IPS DF 19.7 (cell line): ENCODE data around the gene NTSR1.

ENCODE experiments used
- DNase-seq: peaks from one replicate; pipeline ENCODE4 v3.0.0-alpha.2; 2013; ENCODE audit warnings: low read depth, low spot score

The NTSR1 gene

DNA sequence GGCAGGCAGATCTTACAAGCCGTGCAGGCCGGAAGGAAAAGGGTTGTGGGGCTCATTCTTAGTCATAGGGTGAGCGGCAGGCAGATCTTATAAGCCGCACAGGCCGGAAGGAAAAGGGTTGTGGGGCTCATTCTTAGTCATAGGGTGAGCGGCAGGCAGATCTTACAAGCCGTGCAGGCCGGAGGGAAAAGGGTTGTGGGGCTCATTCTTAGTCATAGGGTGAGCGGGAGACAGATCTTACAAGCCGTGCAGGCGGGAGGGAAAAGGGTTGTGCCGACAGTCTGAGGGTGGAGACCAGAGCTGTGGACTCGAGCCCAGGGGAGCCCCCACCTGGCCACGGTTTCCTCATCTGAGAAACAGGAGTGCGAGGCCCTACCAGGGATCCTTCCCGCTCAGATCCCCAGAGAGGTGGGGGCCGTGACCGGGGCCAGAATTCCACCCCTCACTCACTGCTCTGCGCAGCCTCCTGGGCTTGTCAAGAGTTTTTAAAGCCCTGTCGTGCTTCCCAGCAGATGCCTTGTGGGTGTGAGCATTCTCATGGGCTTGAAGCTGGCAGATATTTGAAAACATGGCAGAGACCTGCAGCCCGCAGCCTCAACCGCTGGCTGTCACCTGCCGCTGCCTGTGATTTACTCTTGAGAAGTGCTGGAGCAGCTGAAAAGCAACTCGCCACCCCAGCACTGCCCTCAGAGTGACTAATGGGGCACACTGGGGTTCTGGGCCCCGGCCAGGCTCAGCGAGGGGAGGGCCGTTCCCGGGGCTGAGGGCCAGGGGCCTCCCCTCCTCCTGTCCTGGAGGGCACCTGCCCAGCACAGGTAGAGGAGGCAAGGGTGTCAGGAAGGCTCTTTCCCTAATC lies 31.9 kb downstream of the NTSR1 start:
- DNase-seq = no peak

DNA sequence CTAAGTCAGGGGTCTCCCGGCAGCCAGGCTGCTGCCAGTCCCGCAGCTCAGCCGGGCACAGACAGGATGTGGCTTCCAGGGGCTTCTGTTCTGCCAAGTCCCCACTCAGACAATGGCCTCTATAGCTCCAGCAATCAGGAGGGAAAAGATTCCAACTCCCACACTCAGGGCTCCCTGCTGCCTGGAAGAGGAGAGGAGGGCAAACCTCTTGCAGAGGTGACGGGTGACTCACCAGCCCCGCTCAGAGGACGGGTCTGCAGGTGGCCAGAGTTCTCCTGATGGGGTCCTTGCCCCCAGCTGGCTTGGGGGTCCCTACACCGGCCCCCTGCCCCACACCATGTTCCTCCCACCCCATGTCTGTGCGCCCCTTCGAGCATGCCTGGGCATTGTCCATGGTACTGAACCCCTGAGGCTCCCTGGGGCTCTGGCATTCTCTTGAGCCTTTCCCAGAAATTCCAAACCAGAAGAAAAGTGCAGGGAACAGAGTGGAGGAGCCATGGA lies 32.6 kb downstream of the NTSR1 start:
- peak; percentile 20 for DNase-seq

DNA sequence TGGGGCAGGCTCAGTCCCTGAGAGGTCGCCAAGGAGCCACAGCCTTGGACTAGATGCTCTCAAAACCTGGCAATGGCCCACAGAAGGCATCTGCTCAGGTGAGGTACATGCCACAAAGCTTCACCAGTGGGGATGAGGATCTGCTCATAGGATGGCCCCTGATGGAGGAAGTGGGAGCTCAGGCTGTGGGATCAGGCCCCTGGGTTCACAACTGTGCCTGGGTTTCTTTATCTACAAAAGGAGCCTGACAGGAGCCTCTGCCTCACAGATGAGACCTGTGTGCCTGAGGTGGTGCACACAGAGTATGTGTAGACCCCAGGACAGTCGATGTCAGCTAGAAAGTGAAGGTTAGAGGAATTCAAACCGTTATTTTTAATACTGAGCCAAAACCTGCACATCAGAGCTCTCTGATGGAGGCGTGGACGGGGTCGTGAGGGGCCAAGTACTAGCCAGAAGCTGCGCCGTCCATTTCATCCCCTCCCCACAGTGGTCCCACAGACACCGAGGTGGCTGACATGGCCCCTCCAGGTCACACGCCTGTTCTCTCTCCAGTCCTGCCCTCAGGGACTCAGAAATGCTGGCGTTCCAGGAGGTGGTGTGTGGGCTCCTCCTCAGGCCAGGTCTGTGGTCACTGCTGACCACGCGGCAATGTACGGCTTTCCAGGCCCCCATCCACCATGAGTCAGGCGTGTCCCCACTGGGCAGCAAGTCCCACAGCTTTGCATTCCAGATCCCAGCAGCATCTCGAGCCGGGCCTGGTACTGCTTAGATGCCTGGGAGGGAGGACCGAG lies 33.3 kb downstream of the NTSR1 start:
- DNase-seq = no peak

DNA sequence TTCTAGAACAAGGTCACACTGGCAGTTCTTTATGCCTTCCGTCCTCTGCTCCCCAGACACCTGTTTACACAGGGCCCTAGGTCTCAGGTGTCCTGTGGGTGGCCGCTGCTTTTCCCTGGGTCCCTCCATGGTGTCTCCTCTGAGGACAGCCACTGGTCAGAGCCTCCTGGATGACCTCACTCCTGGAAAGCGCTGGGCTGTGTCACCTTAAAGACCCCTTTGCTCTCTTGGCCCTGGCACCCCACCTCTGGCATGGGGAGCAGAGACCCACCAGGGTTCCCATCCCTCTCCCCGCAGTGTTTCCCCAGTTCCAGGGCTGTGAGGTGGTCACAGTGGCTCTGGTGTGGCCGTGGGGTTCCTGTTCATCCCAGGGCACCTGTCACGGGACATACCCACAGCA lies 33.9 kb downstream of the NTSR1 start:
- no peak for DNase-seq

DNA sequence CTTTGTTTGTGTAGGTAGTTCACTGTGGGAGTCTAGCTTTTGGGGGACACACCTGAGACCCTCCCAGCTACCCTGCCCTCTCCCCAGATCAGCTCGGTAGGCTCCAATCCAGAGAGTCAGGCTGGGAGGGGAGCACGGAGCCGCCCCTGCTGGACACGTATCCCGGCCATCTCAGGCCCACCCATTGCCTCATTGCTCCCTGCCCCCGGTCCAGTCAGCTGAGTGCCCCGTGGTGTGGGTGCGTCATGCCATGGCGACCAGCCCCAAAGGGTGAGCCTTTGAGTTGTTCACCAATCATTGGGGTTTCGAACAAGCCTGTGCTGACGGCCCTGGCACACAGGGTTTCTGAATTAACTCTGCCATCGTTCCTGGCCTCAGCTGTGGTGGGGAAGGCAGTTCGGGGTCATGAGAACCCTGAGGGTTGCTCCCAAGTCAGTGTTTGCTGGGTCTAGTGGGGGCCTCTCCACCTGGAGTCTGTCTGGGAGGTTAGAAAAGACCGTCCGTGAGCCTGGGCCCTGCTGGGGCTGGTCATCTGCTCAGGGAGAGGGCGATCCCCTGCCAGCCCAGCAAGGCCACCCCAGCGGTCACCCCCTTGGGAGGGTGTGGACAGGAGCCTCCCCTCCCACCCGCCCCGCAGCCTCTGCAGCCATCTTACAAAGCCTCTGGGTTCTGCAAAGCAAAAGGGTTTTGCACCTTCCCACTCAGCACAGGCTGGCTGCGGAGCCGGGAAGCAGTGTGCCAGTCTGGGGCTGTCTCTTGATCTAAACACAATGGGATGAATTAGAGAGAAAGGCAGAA lies 34.5 kb downstream of the NTSR1 start:
- DNase-seq = no peak

DNA sequence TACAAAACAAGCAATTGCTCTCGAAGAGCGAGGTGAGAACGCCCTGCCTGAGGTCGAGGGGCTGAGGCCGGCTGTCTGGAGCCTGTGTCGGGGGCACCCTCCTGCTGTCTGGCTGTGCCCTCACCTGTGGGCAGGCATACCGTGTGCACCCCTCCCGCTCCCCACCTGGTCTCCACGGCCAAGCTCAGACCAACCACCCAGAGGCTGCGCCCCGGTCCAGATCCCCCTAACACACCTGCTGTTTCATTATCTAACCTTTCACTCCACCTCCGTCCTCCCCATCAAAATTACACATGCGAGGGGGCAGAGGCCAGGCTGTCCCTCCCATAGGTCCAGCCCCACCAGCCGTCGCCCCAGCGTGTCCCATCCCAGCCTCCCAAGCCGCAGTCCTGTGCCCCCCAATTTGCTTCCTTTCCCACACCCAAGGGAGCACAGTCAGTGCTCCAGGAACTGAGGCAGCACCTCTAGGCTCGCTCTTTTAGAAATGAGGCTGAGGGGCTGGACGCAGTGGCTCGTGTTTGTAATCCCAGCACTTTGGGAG lies 35.2 kb downstream of the NTSR1 start:
- no peak for DNase-seq

DNA sequence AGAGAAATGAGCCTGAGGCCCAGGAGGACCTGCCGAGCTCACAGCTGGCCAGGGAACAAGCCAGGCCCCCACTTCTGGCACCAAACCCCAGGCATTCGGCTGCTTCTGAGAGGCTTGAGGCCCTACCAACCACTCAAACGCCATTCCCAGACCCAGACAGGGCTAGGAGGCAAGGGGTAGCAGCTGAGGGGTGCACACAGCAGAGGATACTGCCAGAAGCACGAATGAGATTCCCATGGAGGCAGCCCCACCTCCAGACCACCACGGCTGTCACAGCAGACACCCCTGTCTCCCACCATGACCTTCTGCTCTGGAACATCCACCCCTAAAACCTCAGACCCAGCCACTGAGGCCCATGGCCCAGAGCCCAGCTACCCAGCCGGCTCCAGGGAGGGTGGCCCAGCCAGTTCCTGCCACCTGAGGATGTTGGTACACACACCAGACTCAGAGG lies 36.1 kb downstream of the NTSR1 start:
- no peak for DNase-seq

DNA sequence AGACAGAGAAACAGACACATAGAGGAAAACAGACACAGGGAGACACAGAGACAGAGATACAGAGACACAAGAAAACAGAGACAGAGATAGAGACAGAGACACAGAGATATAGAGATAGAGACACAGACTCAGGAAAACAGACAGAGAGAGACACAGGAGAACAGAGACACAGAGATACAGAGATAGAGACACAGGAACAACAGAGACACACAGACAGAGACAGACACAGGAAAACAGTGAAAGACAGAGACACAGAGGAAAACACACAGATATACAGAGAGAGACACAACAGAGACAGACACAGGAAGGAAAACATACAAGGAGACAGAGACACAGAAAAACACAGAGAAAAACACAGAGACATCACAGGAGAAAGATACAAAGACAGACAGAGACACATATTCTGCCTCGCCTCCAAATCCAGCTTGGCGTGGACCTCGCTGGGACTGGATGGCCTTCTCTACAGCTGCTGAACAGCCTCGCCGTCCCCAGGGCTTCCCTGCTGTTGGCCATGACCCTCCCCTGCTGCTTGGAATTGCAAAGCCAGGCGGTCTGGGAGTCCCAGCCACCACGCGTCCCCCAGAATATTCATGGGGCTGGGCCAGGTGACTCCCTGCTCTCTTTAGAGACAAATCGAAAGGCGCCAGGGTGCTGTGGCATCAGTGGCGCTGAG lies 36.8 kb downstream of the NTSR1 start:
- DNase-seq = no peak

DNA sequence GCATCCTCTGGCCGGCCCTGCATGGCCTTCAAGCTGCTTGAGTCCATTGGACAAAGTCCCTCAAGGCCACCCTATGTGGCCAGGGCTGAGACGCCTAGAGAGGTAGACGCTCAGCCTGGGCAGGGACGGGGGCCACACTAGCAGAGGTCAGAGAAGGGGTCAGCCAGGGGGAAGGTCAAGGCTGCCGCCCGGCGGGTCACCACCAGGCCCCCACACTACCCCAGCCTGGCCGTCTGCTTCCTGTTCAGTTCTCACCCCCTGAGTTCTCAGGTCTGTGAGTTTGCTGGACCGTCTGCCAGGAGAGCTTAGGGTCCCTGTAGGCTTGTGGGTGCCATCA lies 37.3 kb downstream of the NTSR1 start:
- no peak for DNase-seq

DNA sequence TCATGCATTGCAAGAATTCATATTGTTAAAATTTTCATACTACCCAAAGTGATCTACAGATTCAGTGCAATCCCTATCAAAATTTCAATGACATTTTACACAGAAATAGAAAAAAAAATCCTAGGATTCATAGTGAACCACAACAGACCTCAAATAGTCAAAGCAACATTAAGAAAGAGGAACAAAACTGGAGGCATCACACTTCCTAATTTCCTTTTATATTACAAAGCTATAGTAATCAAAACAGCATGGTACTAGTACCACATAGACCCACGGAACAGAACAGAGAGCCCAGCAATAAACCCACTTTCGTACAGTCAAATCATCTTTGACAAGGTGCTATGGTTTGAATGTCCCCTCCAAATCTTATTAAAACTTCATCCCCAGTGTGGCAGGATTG lies 39.7 kb downstream of the NTSR1 start:
- DNase-seq = no peak

DNA sequence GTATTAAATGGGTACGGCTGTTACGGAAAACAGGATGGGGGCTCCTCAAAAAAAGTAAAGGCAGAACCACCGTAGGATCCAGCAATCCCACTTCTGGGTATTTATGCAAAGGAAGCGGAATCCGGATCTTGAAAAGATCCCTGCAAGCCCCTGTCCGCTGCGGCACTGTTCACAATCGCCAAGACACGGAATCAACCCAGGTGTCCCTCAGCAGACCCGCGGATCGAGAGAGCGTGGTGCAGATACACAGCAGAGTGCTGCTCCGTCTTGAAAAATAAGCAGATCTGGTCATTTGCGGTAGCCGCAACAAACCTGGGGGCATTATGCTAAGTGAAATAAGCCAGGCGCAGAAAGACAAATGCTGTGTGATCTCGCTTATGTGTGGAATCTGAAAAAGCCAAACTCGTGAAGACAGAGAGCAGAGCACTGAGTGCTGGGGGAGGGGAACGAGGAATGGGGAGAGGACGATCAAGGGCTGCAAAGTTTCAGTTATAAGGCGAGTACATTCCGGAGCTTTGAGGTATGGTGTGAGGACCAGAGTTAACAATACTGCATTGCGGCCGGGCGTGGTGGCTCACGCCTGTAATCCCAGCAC lies 41.3 kb downstream of the NTSR1 start:
- DNase-seq = no peak

DNA sequence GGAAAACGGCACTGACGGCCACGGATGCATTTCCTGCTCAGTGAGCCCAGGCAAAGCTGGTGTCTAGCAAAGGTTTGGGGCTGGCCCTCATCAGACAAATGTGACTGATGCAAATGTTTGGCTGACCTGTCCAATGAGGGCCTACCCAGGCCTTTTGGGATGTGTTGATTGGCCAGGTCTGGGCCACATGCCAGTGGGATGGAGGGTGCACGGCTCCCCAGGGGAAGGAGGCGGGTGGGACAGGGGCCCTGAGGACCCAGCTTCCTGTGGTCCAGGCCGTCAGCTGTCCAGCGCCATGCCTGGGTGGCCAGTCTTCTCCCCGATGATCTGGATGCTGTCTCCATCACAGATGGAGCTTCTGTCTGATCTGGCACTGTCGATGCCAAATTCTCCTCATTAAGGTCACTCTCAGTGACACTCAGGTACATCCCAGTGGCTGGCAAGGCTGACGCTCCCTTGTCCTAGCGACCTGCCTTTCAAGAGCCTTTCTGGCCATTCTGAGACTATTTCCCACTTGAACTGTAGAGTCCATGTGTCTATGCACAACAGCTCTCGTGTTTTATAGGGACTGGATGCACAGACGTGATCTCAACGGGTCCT lies 43.0 kb downstream of the NTSR1 start:
- no peak for DNase-seq

DNA sequence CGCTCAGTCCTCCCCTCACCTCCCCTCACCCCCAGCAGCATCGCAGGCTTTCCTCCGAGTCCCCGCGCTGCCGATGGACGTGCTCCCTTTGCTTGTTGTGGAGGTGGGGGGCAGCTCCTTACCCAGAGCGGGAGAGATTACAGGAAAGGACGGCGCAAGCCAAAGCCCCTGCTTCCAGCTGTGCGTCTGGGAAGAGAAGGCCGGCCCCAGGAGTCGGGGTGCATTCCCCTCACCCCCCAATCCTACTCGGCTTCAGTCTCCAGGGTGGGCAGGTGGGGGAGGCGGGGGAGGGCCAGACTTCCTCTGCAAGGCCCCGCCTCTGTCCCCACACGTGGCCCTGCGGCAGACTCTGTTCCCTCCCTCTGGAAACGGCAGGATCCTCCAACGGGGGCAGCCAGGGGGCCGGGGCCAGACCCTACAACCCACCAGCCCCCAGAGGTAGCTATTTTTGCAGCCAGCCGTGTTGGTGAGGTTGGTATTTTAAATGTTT lies 43.6 kb downstream of the NTSR1 start:
- no peak for DNase-seq

DNA sequence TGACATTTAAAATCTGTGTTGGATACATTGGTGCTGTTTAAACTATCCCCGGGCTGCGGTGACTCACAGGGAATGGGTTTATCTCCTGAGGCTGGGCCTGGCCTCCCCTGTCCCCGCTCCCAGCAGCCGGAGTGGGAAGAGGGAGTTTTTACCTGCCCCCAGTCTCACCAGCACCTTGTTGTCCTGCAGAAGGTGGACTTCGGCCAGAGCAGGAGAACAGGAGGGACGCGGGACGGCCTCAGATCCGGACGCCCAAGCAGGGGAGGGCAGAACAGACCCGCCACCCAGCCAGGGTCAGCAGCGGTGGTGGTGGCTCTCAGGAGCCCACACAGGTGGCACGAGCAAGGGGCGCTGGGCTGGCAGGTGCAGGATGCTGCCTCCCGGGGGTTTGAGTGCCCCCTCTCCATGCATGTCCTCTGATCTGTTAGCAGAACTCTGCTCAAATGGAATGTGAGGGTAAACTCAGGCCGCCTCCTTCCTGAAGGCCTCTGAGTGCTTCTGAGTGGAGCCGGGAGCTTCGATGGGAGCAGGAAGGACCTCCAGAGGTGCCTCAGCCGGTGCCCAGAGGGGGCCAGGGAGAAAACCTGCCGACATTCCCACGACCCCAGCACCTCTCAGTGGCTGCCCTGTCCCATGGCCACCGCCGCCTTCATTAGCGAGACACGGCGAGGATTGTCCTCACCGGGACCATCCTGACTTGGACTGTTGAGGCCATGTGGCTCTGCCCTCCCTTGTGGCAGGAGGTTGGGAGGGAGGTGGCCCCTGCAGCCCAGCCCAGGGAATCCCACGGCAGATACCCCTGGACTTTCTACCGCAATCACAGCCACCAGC lies 44.2 kb downstream of the NTSR1 start:
- no peak for DNase-seq

DNA sequence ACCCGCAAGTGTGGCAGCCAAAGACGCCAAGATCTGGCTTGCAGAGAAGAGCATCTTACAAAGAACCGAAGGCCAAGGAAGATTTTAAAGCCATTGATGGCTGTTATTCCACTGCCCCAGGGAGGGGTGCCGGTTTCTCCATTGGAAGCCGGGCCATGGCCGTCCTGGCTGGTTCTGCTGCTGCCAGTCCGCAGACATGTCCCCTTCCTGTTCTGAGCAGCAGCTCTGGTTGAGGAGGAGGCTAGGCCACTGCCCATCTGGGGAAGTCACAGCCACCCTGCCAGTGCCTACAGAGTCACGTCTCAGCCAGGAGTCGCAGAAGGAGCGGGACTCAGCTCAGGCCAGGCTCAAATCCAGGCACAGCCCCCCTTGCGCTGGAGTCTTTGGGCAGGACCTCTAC lies 45.0 kb downstream of the NTSR1 start:
- no peak for DNase-seq

DNA sequence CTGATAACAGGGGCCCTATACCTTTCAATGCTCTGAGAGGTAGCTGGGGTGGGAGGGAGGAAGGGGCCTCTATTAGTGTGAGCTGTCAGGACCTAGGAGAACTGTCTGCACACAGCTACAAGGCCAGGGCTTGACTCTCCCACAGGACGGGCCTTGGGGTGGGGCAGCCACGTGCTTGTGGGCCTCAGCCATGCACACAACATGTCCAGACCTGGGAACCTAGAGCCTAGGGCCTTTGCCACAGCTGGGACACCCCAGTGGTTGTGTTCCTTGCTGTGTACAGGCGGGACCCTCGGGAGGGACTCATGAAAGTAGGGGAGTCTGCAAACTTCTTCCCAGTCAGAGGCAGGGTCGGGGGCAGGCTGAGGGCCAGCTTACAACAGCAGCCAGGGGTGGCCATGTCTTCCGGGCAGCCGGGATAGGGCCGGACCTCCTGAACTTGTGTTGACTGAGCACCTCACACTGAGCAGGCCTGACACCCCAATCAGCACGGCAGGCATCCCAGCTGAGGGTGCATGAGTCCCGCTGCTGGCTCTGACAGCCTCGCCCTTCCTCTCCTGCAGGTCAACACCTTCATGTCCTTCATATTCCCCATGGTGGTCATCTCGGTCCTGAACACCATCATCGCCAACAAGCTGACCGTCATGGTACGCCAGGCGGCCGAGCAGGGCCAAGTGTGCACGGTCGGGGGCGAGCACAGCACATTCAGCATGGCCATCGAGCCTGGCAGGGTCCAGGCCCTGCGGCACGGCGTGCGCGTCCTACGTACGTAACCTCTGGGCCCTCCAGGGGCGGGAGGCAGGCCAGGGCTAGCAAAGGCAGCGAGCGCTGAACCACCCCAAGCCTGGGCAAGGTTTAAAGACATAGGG lies 45.7 kb downstream of the NTSR1 start:
- no peak for DNase-seq

DNA sequence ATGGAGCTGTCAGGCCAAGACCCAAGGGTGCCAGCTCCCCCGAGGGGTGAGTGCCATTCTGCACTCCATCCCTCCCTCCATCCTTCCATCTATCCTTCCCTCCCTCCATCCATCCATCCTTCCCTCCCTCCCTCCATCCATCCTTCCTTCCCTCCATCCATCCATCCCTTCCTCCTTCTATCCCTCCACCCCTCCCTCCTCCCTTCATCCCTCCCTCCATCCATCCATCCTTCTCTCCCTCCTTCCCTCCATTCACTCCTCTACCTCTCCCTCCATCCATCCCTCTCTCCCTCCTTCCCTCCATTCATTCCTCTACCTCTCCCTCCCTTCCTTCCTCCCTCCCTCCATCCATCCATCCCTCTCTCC lies 46.3 kb downstream of the NTSR1 start:
- DNase-seq = no peak
